Neural cell (in vitro differentiated cells): ENCODE measurements around the gene SH3BGRL. TPM values are rescaled to one million over a fixed set of nuclear protein-coding genes. Genes with fewer than 3 reads are reported as not detected.
"Not testable (repeated sequence)": the region's sequence is repeated elsewhere in the genome, so short reads cannot be mapped to it uniquely, and the experiment has no call there.

Source experiments
- H2AFZ ChIP-seq: fragments of 200-600, 300-800 bp; sonication (generic), shearing (Covaris generic); 2 replicates; pipeline ENCODE4 v1.6.0; 2014; ENCODE audit warnings: low read depth, mild to moderate bottlenecking, antibody characterized with exemption, low read length, moderate library complexity
- H3F3A ChIP-seq: fragments of 200-600 bp; shearing (Covaris generic); 2 replicates; pipeline ENCODE4 v1.6.1; 2016; ENCODE audit warnings: mild to moderate bottlenecking, moderate library complexity, mixed read lengths, antibody characterized with exemption, low read length; ENCODE audit not compliant: insufficient read depth, poor library complexity, severe bottlenecking
- H3K27ac ChIP-seq: fragments of 200-600, 300-800 bp; sonication (generic), shearing (Covaris generic); 2 replicates; pipeline ENCODE4 v1.5.1; 2014; ENCODE audit warnings: mild to moderate bottlenecking, low read length, moderate library complexity
- H3K27me3 ChIP-seq: fragments of 300-800, 200-600 bp; sonication (generic), shearing (Covaris generic); 2 replicates; pipeline ENCODE4 v1.6.0; 2014; ENCODE audit warnings: mild to moderate bottlenecking, low read depth, low read length, moderate library complexity; ENCODE audit not compliant: insufficient read depth
- H3K36me3 ChIP-seq: fragments of 300-800, 200-600 bp; sonication (generic), shearing (Covaris generic); 2 replicates; pipeline ENCODE4 v1.5.1; 2014; ENCODE audit warnings: mild to moderate bottlenecking, antibody characterized with exemption, low read length, moderate library complexity; ENCODE audit not compliant: insufficient read depth
- H3K4me2 ChIP-seq: fragments of 300-800, 200-600 bp; sonication (generic), shearing (Covaris generic); 2 replicates; pipeline ENCODE4 v1.6.0; 2014; ENCODE audit warnings: mild to moderate bottlenecking, low read length
- H3K4me3 ChIP-seq: fragments of 300-800, 200-600 bp; sonication (generic), shearing (Covaris generic); 2 replicates; pipeline ENCODE4 v1.5.1; 2014; ENCODE audit warnings: mild to moderate bottlenecking, low read length, moderate library complexity
- H3K79me2 ChIP-seq: fragments of 200-600 bp; shearing (Covaris generic); replicated peaks from 2 replicates; pipeline ENCODE4 v1.6.0; 2014; ENCODE audit warnings: mild to moderate bottlenecking, low read length, moderate library complexity; ENCODE audit not compliant: insufficient read depth
- H3K9ac ChIP-seq: fragments of 300-800, 200-600 bp; sonication (generic), shearing (Covaris generic); 2 replicates; pipeline ENCODE4 v1.6.1; 2016; ENCODE audit warnings: mild to moderate bottlenecking, low read length, mixed read lengths
- H3K9me2 ChIP-seq: fragments of 200-600 bp; shearing (Covaris generic); 2 replicates; pipeline ENCODE4 v1.6.1; 2016; ENCODE audit warnings: mild to moderate bottlenecking, low read length, mixed read lengths; ENCODE audit not compliant: insufficient read depth
- H3K9me3 ChIP-seq: fragments of 200-600, 300-800 bp; sonication (generic), shearing (Covaris generic); 2 replicates; pipeline ENCODE4 v1.6.1; 2016; ENCODE audit warnings: mild to moderate bottlenecking, mixed run types, low read length, moderate library complexity, mixed read lengths
- H4K20me1 ChIP-seq: fragments of 200-600 bp; shearing (Covaris generic); 2 replicates; pipeline ENCODE4 v1.6.1; 2016; ENCODE audit warnings: mild to moderate bottlenecking, mixed run types; ENCODE audit not compliant: insufficient read depth
- EP300 ChIP-seq: fragments of 450-650 bp; conservative IDR thresholded peaks from 2 replicates; pipeline ENCODE4 v1.6.1; 2014; ENCODE audit warnings: antibody characterized with exemption, mild to moderate bottlenecking, moderate library complexity; ENCODE audit not compliant: poor library complexity, severe bottlenecking
- EZH2 ChIP-seq: fragments of 200-600, 300-800 bp; shearing (Covaris generic), sonication (generic); IDR thresholded peaks from 2 replicates; pipeline ENCODE4 v1.6.1; 2014; ENCODE audit warnings: antibody characterized with exemption, low read length, borderline replicate concordance, mild to moderate bottlenecking; ENCODE audit not compliant: insufficient read depth, poor library complexity, severe bottlenecking
- MXI1 ChIP-seq: fragments of 450-650 bp; conservative IDR thresholded peaks from 2 replicates; pipeline ENCODE4 v1.6.1; 2014; ENCODE audit warnings: antibody characterized with exemption, mild to moderate bottlenecking; ENCODE audit not compliant: poor library complexity, severe bottlenecking
- POLR2AphosphoS5 ChIP-seq: IDR thresholded peaks from 2 replicates; pipeline ENCODE4 v1.6.1; 2012
- RAD21 ChIP-seq: fragments of 450-650 bp; conservative IDR thresholded peaks from 2 replicates; pipeline ENCODE4 v1.6.1; 2014; ENCODE audit warnings: antibody characterized with exemption, mild to moderate bottlenecking, moderate library complexity
- SMC3 ChIP-seq: fragments of 450-650 bp; conservative IDR thresholded peaks from 2 replicates; pipeline ENCODE4 v1.6.1; 2014; ENCODE audit warnings: antibody characterized with exemption, mild to moderate bottlenecking, moderate library complexity; ENCODE audit not compliant: poor library complexity
- TAF1 ChIP-seq: IDR thresholded peaks from 2 replicates; pipeline ENCODE4 v1.6.1; 2012; ENCODE audit warnings: low read depth
- polyA plus RNA-seq: library from polyadenylated mRNA; depleted of rRNA; stranded (reverse); fragments of >200 nt; gene quantifications from 2 replicates; pipeline ENCODE4 v1.2.3, GENCODE V29; 2014
- TF ChIP-seq, protein P1 (sequence below): fragments of 450-650 bp; IDR thresholded peaks from 2 replicates; pipeline ENCODE4 v1.5.1; 2014; ENCODE audit warnings: antibody characterized with exemption, mild to moderate bottlenecking, moderate library complexity; ENCODE audit not compliant: poor library complexity, severe bottlenecking
- TF ChIP-seq, protein P2 (sequence below): IDR thresholded peaks from 2 replicates; pipeline ENCODE4 v1.6.1; 2012; ENCODE audit warnings: borderline replicate concordance

The SH3BGRL gene
- polyA plus RNA-seq, 1 donor from 2014 or later, result 120 TPM

DNA sequence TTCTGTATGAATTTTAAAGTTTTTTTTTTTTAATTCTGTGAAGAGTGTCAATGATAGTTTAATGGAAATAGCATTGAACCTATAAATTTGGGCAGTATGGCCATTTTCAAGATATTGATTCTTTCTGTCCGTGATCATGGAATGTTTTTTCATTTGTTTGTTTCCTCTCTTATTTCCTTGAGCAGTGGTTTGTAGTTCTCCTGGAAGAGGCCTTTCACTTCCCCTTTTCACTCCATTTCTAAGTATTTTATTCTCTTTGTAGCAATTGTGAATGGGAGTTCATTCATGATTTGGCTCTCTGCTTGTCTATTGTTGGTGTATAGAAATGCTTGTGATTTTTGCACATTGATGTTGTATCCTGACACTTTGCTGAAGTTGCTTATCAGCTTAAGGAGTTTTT is 129.8 kb downstream of the SH3BGRL start:
- not testable (repeated sequence) for H3K27me3 ChIP-seq, H3K4me3 ChIP-seq, H4K20me1 ChIP-seq, H3K36me3 ChIP-seq, H3K9me2 ChIP-seq, H3K79me2 ChIP-seq, H3K4me2 ChIP-seq, H3K9ac ChIP-seq, H3K27ac ChIP-seq, H2AFZ ChIP-seq, H3K9me3 ChIP-seq, H3F3A ChIP-seq

DNA sequence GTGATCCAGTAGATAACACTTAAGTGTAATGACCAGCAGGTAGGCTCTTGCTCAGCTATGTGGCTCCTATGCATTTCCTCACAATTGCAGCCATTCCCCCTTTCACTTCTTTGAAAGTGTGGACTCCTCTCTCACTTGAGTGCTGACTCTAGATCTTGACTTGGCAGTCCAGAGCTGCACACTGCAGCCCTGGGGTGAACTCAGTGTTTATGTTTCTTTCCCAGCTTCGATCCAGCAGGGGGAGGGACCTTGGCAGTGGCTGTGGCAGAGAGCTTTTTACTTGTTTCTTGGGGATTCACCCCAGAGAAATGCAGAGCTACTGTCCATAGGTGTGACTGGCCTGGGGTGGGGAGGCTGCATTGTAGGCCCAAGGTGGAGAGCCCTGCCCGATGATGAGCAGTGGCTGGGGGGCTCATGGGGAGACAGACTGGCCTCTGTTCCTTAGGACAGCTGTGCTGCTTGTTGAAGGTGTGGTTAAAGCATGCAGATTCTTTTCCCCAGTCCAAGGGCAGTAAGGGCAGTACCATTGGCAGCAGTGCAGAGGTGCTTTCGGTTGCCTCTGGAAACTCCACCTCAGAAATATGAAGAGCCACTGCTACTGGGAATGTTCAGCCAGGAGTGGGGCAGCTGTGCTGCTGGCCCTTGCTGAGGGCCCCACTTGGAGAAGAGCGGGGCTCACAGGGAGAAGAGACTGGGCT is 134.7 kb downstream of the SH3BGRL start:
- Histone ChIP-seq H3K4me3 (no peak overlapping the region), H3K79me2 (no peaks in the 10 kb centered on the region), H3K9ac (no peak overlapping the region), H4K20me1 (no peaks in the 10 kb centered on the region), H3K27me3 (no peaks in the 10 kb centered on the region), H2AFZ (no peak overlapping the region), H3F3A (no peaks in the 10 kb centered on the region), H3K36me3 (no peaks in the 10 kb centered on the region), H3K27ac (no peak overlapping the region), H3K9me2 (no peaks in the 10 kb centered on the region), H3K9me3 (no peaks in the 10 kb centered on the region), H3K4me2 (no peak overlapping the region)
- TF ChIP-seq EP300, result no peak
- TF ChIP-seq POLR2AphosphoS5, result no peak
- TF ChIP-seq, protein P1, sequence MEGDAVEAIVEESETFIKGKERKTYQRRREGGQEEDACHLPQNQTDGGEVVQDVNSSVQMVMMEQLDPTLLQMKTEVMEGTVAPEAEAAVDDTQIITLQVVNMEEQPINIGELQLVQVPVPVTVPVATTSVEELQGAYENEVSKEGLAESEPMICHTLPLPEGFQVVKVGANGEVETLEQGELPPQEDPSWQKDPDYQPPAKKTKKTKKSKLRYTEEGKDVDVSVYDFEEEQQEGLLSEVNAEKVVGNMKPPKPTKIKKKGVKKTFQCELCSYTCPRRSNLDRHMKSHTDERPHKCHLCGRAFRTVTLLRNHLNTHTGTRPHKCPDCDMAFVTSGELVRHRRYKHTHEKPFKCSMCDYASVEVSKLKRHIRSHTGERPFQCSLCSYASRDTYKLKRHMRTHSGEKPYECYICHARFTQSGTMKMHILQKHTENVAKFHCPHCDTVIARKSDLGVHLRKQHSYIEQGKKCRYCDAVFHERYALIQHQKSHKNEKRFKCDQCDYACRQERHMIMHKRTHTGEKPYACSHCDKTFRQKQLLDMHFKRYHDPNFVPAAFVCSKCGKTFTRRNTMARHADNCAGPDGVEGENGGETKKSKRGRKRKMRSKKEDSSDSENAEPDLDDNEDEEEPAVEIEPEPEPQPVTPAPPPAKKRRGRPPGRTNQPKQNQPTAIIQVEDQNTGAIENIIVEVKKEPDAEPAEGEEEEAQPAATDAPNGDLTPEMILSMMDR, result no peak
- TF ChIP-seq EZH2, result no peak
- no peak for TF ChIP-seq TAF1
- no peak for TF ChIP-seq MXI1
- no peak for TF ChIP-seq RAD21
- no peak for TF ChIP-seq SMC3
- TF ChIP-seq, protein P2, sequence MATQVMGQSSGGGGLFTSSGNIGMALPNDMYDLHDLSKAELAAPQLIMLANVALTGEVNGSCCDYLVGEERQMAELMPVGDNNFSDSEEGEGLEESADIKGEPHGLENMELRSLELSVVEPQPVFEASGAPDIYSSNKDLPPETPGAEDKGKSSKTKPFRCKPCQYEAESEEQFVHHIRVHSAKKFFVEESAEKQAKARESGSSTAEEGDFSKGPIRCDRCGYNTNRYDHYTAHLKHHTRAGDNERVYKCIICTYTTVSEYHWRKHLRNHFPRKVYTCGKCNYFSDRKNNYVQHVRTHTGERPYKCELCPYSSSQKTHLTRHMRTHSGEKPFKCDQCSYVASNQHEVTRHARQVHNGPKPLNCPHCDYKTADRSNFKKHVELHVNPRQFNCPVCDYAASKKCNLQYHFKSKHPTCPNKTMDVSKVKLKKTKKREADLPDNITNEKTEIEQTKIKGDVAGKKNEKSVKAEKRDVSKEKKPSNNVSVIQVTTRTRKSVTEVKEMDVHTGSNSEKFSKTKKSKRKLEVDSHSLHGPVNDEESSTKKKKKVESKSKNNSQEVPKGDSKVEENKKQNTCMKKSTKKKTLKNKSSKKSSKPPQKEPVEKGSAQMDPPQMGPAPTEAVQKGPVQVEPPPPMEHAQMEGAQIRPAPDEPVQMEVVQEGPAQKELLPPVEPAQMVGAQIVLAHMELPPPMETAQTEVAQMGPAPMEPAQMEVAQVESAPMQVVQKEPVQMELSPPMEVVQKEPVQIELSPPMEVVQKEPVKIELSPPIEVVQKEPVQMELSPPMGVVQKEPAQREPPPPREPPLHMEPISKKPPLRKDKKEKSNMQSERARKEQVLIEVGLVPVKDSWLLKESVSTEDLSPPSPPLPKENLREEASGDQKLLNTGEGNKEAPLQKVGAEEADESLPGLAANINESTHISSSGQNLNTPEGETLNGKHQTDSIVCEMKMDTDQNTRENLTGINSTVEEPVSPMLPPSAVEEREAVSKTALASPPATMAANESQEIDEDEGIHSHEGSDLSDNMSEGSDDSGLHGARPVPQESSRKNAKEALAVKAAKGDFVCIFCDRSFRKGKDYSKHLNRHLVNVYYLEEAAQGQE, result no peak

DNA sequence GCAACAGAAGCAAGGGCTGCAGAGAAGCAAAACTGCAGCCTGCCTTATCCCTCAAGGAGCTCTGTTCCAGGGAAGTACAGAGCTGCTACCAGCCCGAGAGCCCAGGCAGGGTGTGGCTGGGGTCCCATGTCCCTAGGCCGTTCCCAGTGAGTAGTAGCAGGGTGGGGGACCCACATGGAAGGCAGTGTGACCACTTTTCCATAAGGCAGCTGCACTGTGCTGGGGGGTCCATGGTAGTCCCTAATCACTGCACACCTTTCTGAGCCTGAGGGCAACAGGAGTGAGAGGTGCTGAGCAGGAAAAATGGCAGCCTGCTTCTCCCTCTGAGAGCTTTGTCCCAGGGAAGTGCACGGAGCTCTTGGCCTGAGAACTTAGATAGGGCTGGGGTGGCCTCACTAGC is 135.9 kb downstream of the SH3BGRL start:
- TF ChIP-seq, protein P2, result no peak
- TF ChIP-seq MXI1, result no peak
- TF ChIP-seq, protein P1, result no peak
- TF ChIP-seq TAF1, result no peak
- TF ChIP-seq EZH2, result no peak
- TF ChIP-seq RAD21, result no peak
- no peak for TF ChIP-seq SMC3
- no peak for TF ChIP-seq POLR2AphosphoS5
- no peak for TF ChIP-seq EP300
- Histone ChIP-seq H2AFZ (no peak overlapping the region), H3K27ac (no peak overlapping the region), H3K9ac (no peak overlapping the region), H3K9me3 (no peaks in the 10 kb centered on the region), H4K20me1 (no peaks in the 10 kb centered on the region), H3K4me3 (no peak overlapping the region), H3K4me2 (no peak overlapping the region), H3K79me2 (no peaks in the 10 kb centered on the region), H3F3A (no peaks in the 10 kb centered on the region), H3K9me2 (no peaks in the 10 kb centered on the region), H3K27me3 (no peaks in the 10 kb centered on the region), H3K36me3 (no peaks in the 10 kb centered on the region)
